Trophoblast cell (in vitro differentiated cells and primary cell): ENCODE measurements around the gene ANKRD1.

Experiments used
- DNase-seq, 2 donors: peaks; one replicate each; pipeline ENCODE4 v3.0.0-alpha.2; 2016
- H2AFZ ChIP-seq: 2 replicates; pipeline ENCODE4 v1.6.1; 2013; ENCODE audit warnings: low read length, moderate library complexity, mild to moderate bottlenecking; ENCODE audit not compliant: insufficient read depth, poor library complexity
- H2AK5ac ChIP-seq: 2 replicates; pipeline ENCODE4 v1.6.1; 2013; ENCODE audit warnings: mild to moderate bottlenecking, low read length
- H2BK120ac ChIP-seq: 2 replicates; pipeline ENCODE4 v1.6.1; 2013; ENCODE audit warnings: low read length, mild to moderate bottlenecking, moderate library complexity; ENCODE audit not compliant: insufficient read depth, poor library complexity
- H2BK12ac ChIP-seq: 2 replicates; pipeline ENCODE4 v1.6.1; 2013; ENCODE audit warnings: mild to moderate bottlenecking, low read length, moderate library complexity
- H2BK5ac ChIP-seq: 2 replicates; pipeline ENCODE4 v1.6.1; 2013; ENCODE audit warnings: low read length, low read depth, moderate library complexity, mild to moderate bottlenecking; ENCODE audit not compliant: poor library complexity
- H3K14ac ChIP-seq: 2 replicates; pipeline ENCODE4 v1.6.1; 2013; ENCODE audit warnings: mild to moderate bottlenecking, low read length
- H3K18ac ChIP-seq: 2 replicates; pipeline ENCODE4 v1.6.1; 2013; ENCODE audit warnings: mild to moderate bottlenecking, low read length
- H3K23ac ChIP-seq: 2 replicates; pipeline ENCODE4 v1.6.1; 2013; ENCODE audit warnings: low read length
- H3K27ac ChIP-seq: 2 replicates; pipeline ENCODE4 v1.5.1; 2013; ENCODE audit warnings: low read depth, mild to moderate bottlenecking, inconsistent platforms, low read length, moderate library complexity
- H3K27me3 ChIP-seq: 2 replicates; pipeline ENCODE4 v1.6.1; 2013; ENCODE audit warnings: inconsistent platforms, mild to moderate bottlenecking, low read length, moderate library complexity; ENCODE audit not compliant: insufficient read depth
- H3K36me3 ChIP-seq, 2 experiments: 1 replicate in 1 of 2; 2 replicates in 1 of 2; pipeline ENCODE4 v1.6.1; 2013; ENCODE audit warnings: low read length in 2 of 2, mild to moderate bottlenecking in 2 of 2, moderate library complexity in 1 of 2; ENCODE audit not compliant: insufficient read depth in 2 of 2, control insufficient read depth in 1 of 2
- H3K4ac ChIP-seq: 2 replicates; pipeline ENCODE4 v1.6.1; 2013; ENCODE audit warnings: low read depth, mild to moderate bottlenecking, low read length, moderate library complexity
- H3K4me1 ChIP-seq, 2 experiments: 1 replicate in 1 of 2; 2 replicates in 1 of 2; pipeline ENCODE4 v1.6.1; 2013; ENCODE audit warnings: low read length in 2 of 2, mild to moderate bottlenecking in 2 of 2, moderate library complexity in 1 of 2; ENCODE audit not compliant: insufficient read depth in 2 of 2, control insufficient read depth in 1 of 2
- H3K4me2 ChIP-seq: 2 replicates; pipeline ENCODE4 v1.6.1; 2013; ENCODE audit warnings: inconsistent platforms, mild to moderate bottlenecking, low read length, moderate library complexity
- H3K4me3 ChIP-seq: 2 replicates; pipeline ENCODE4 v1.5.1; 2013; ENCODE audit warnings: mild to moderate bottlenecking, low read depth, low read length, inconsistent platforms
- H3K79me1 ChIP-seq: one replicate; pipeline ENCODE4 v1.6.1; 2013; ENCODE audit warnings: low read length
- H3K79me2 ChIP-seq: 2 replicates; pipeline ENCODE4 v1.6.1; 2013; ENCODE audit warnings: low read length, mild to moderate bottlenecking; ENCODE audit not compliant: control insufficient read depth, insufficient read depth, poor library complexity
- H3K9ac ChIP-seq: 2 replicates; pipeline ENCODE4 v1.6.1; 2013; ENCODE audit warnings: mild to moderate bottlenecking, low read length
- H3K9me3 ChIP-seq: 2 replicates; pipeline ENCODE4 v1.6.1; 2013; ENCODE audit warnings: low read depth, mild to moderate bottlenecking, control low read depth, inconsistent platforms, low read length; ENCODE audit not compliant: insufficient read depth
- H4K12ac ChIP-seq: 2 replicates; pipeline ENCODE4 v1.6.1; 2013; ENCODE audit warnings: low read depth, mild to moderate bottlenecking, low read length, moderate library complexity
- H4K8ac ChIP-seq: 2 replicates; pipeline ENCODE4 v1.6.1; 2013; ENCODE audit warnings: low read depth, mild to moderate bottlenecking, low read length, moderate library complexity
- H4K91ac ChIP-seq: one replicate; pipeline ENCODE4 v1.6.1; 2013; ENCODE audit warnings: low read depth, mild to moderate bottlenecking, low read length, moderate library complexity
- WGBS: extraction: QIAGEN DNeasy Blood & Tissue Kit; methylation state at CpG from one replicate; pipeline ENCODE4 v1.1.7; 2013; ENCODE audit warnings: missing lambda C conversion rate; ENCODE audit not compliant: insufficient read length, insufficient coverage; ENCODE audit errors: extremely low coverage; 5-methylcytosine and 5-hydroxymethylcytosine counted together

ANKRD1 gene

GRCh38 chr10:90927293-90927692, 6.4 kb upstream of the ANKRD1 start:
- Histone ChIP-seq H3K14ac (no peak overlapping the region), H3K36me3 (no peaks in the 10 kb centered on the region), H3K79me1 (peaks cover 25% of the 10 kb centered on the region), H3K4me3 (no peak overlapping the region), H4K91ac (no peak overlapping the region), H2BK12ac (peak overlapping the region; percentile 53), H4K8ac (no peak overlapping the region), H3K4ac (no peak overlapping the region), H4K12ac (no peak overlapping the region), H3K27me3 (no peaks in the 10 kb centered on the region), H2BK5ac (no peak overlapping the region), H3K79me2 (no peaks in the 10 kb centered on the region), H3K23ac (no peak overlapping the region), H3K4me2 (no peak overlapping the region), H3K18ac (no peak overlapping the region), H3K4me1 (peaks cover 12 to 18% of the 10 kb centered on the region in 2 experiments), H3K9ac (no peak overlapping the region), H3K27ac (no peak overlapping the region), H2AK5ac (no peak overlapping the region), H2AFZ (no peak overlapping the region), H3K9me3 (no peaks in the 10 kb centered on the region), H2BK120ac (no peak overlapping the region)
- DNase-seq: no peak
- WGBS: 100% methylated on average over 2 of the region's 2 CpGs

- no peak for DNase-seq
- H2BK12ac ChIP-seq: peak overlapping the region; percentile 39
- peaks cover 10 to 13% of the 10 kb centered on the region in 2 experiments for H3K4me1 ChIP-seq
- no peak overlapping the region for H3K4me3 ChIP-seq
- no peak overlapping the region for H3K27ac ChIP-seq
- H2BK5ac ChIP-seq: no peak overlapping the region
- no peaks in the 10 kb centered on the region for H3K79me2 ChIP-seq
- H4K91ac ChIP-seq: peak overlapping the region; percentile 1
- no peaks in the 10 kb centered on the region for H3K36me3 ChIP-seq
- no peak overlapping the region for H3K4ac ChIP-seq
- no peak overlapping the region for H3K23ac ChIP-seq
- H3K27me3 ChIP-seq: no peaks in the 10 kb centered on the region
- no peak overlapping the region for H2AK5ac ChIP-seq
- H4K12ac ChIP-seq: no peak overlapping the region
- H3K79me1 ChIP-seq: peaks cover 20% of the 10 kb centered on the region
- H2BK120ac ChIP-seq: peak overlapping the region; percentile 21
- H2AFZ ChIP-seq: no peak overlapping the region
- no peak overlapping the region for H3K4me2 ChIP-seq
- H3K9me3 ChIP-seq: no peaks in the 10 kb centered on the region
- no peak overlapping the region for H3K9ac ChIP-seq
- peak overlapping the region; percentile 11 for H3K18ac ChIP-seq
- no CpG with 5 or more reads among the region's 5 CpGs for WGBS
- no peak overlapping the region for H3K14ac ChIP-seq
- no peak overlapping the region for H4K8ac ChIP-seq
Measured at GRCh38 chr10:90925079-90926029, 4.5 kb upstream of the ANKRD1 start.

GRCh38 chr10:90924552-90924951, 3.7 kb upstream of the ANKRD1 start:
- Histone ChIP-seq H3K36me3 (peaks cover 0 to 3% of the 10 kb centered on the region in 2 experiments), H2BK5ac (no peak overlapping the region), H3K9ac (no peak overlapping the region), H2AFZ (no peak overlapping the region), H4K91ac (no peak overlapping the region), H4K8ac (no peak overlapping the region), H3K27ac (no peak overlapping the region), H3K79me2 (peaks cover 3% of the 10 kb centered on the region), H3K9me3 (no peaks in the 10 kb centered on the region), H3K79me1 (peaks cover 20% of the 10 kb centered on the region), H3K14ac (no peak overlapping the region), H2BK120ac (peak overlapping the region; percentile 21), H3K4me1 (peaks cover 4 to 7% of the 10 kb centered on the region in 2 experiments), H3K23ac (no peak overlapping the region), H3K18ac (no peak overlapping the region), H2BK12ac (peak overlapping the region; percentile 55), H3K27me3 (no peaks in the 10 kb centered on the region), H3K4me2 (no peak overlapping the region), H4K12ac (no peak overlapping the region), H2AK5ac (no peak overlapping the region), H3K4me3 (no peak overlapping the region), H3K4ac (no peak overlapping the region)
- no CpG with 5 or more reads among the region's 3 CpGs for WGBS
- DNase-seq: no peak

GRCh38 chr10:90923111-90923731, 2.3 kb upstream of the ANKRD1 start:
- no CpG with 5 or more reads among the region's 2 CpGs for WGBS
- Histone ChIP-seq H3K9me3 (no peaks in the 10 kb centered on the region), H2AFZ (no peak overlapping the region), H3K14ac (no peak overlapping the region), H4K91ac (no peak overlapping the region), H3K79me2 (peaks cover 3% of the 10 kb centered on the region), H3K4ac (no peak overlapping the region), H3K23ac (no peak overlapping the region), H3K9ac (no peak overlapping the region), H2BK5ac (no peak overlapping the region), H3K4me1 (peaks cover 0 to 2% of the 10 kb centered on the region in 2 experiments), H3K4me2 (no peak overlapping the region), H3K27me3 (no peaks in the 10 kb centered on the region), H4K8ac (no peak overlapping the region), H3K18ac (no peak overlapping the region), H3K4me3 (no peak overlapping the region), H3K79me1 (peaks cover 15% of the 10 kb centered on the region), H2BK120ac (peak overlapping the region; percentile 6), H2AK5ac (no peak overlapping the region), H3K27ac (no peak overlapping the region), H3K36me3 (peaks cover 1 to 3% of the 10 kb centered on the region in 2 experiments), H4K12ac (no peak overlapping the region), H2BK12ac (peak overlapping the region; percentile 62)
- DNase-seq: no peak
